IMR-90 (cell line): ENCODE results near the gene SCN8A. TPM values are rescaled to one million over a fixed set of nuclear protein-coding genes. Genes with fewer than 3 reads are reported as not detected.

Experiments used
- ATAC-seq: fragments of 200-7000 bp; cut with Tn5 transposase; 2 replicates; pipeline ENCODE4 v1.9.1; 2020; ENCODE audit warnings: low read depth, mild to moderate bottlenecking, moderate library complexity
- BruUV-seq: library from RNA; stranded (reverse); fragments of 400-500 nt; replicated peaks from 2 replicates; lab custom pipeline; 2021; lab: Mats Ljungman, UMichigan
- CTCF ChIA-PET: fragments of 300-600 bp; formaldehyde crosslinking; extraction: SDS; loops from one replicate; lab custom pipeline; 2021; ENCODE audit warnings: antibody characterized with exemption; lab: Yijun Ruan, JAX
- POLR2A ChIA-PET: fragments of 300-600 bp; sonication (Branson Sonifier 250); formaldehyde crosslinking; loops from one replicate; lab custom pipeline; 2022; ENCODE audit warnings: antibody characterized with exemption; ENCODE audit not compliant: unreplicated experiment; lab: Charles Lee
- DNase-seq: peaks from one replicate; pipeline ENCODE4 v3.0.0; 2013
- H2AFZ ChIP-seq: replicated peaks from 2 replicates; pipeline ENCODE3; 2013; ENCODE audit warnings: low read length, mild to moderate bottlenecking; ENCODE audit not compliant: poor library complexity
- H2AK5ac ChIP-seq: 2 replicates; pipeline ENCODE4 v1.6.1; 2013; ENCODE audit warnings: low read depth, low read length, inconsistent platforms
- H2AK9ac ChIP-seq: replicated peaks from 2 replicates; pipeline ENCODE3; 2013; ENCODE audit warnings: mild to moderate bottlenecking, low read depth, low read length, moderate library complexity; ENCODE audit not compliant: poor library complexity
- H2BK120ac ChIP-seq: 2 replicates; pipeline ENCODE4 v1.6.1; 2013; ENCODE audit warnings: low read depth, low read length, inconsistent platforms
- H2BK15ac ChIP-seq: 3 replicates; pipeline ENCODE4 v1.6.1; 2013; ENCODE audit warnings: low read depth, low read length, inconsistent platforms
- H2BK20ac ChIP-seq: 2 replicates; pipeline ENCODE4 v1.6.1; 2013; ENCODE audit warnings: low read depth, mild to moderate bottlenecking, inconsistent platforms, low read length, moderate library complexity
- H2BK5ac ChIP-seq: 2 replicates; pipeline ENCODE4 v1.6.1; 2013; ENCODE audit warnings: mild to moderate bottlenecking, low read depth, low read length, inconsistent platforms; ENCODE audit not compliant: poor library complexity, severe bottlenecking
- H3K14ac ChIP-seq: replicated peaks from 2 replicates; pipeline ENCODE4 v1.6.1; 2013; ENCODE audit warnings: low read depth, low read length, inconsistent platforms
- H3K18ac ChIP-seq: 2 replicates; pipeline ENCODE4 v1.6.1; 2013; ENCODE audit warnings: low read depth, low read length, control low read depth
- H3K23ac ChIP-seq: 2 replicates; pipeline ENCODE4 v1.6.1; 2013; ENCODE audit warnings: low read depth, low read length, inconsistent platforms
- H3K27ac ChIP-seq: 2 replicates; pipeline ENCODE4 v1.5.1; 2013; ENCODE audit warnings: mild to moderate bottlenecking, control low read depth, low read length; ENCODE audit not compliant: insufficient read depth
- H3K27me3 ChIP-seq: 2 replicates; pipeline ENCODE4 v1.6.1; 2013; ENCODE audit warnings: low read length; ENCODE audit not compliant: control insufficient read depth, insufficient read depth
- H3K36me3 ChIP-seq: 2 replicates; pipeline ENCODE4 v1.6.1; 2013; ENCODE audit warnings: low read length, mixed read lengths; ENCODE audit not compliant: control insufficient read depth, insufficient read depth
- H3K4ac ChIP-seq: 2 replicates; pipeline ENCODE4 v1.6.1; 2013; ENCODE audit warnings: low read depth, low read length, inconsistent platforms
- H3K4me1 ChIP-seq: 2 replicates; pipeline ENCODE4 v1.6.1; 2013; ENCODE audit warnings: low read length, mixed read lengths; ENCODE audit not compliant: control insufficient read depth, insufficient read depth
- H3K4me2 ChIP-seq: 2 replicates; pipeline ENCODE4 v1.6.1; 2013; ENCODE audit warnings: low read depth, mild to moderate bottlenecking, control low read depth, low read length, moderate library complexity
- H3K4me3 ChIP-seq: 2 replicates; pipeline ENCODE4 v1.5.1; 2013; ENCODE audit warnings: low read depth, mild to moderate bottlenecking, control low read depth, low read length, moderate library complexity; ENCODE audit not compliant: insufficient read depth
- H3K56ac ChIP-seq: 2 replicates; pipeline ENCODE4 v1.6.1; 2013; ENCODE audit warnings: low read length, inconsistent platforms; ENCODE audit not compliant: insufficient read depth; ENCODE audit errors: extremely low read depth
- H3K79me1 ChIP-seq, 2 experiments: 2 replicates each; pipeline ENCODE4 v1.6.1; 2013; ENCODE audit warnings: low read length in 2 of 2, inconsistent platforms in 1 of 2, low read depth in 1 of 2
- H3K9ac ChIP-seq: 2 replicates; pipeline ENCODE4 v1.6.1; 2013; ENCODE audit warnings: low read depth, low read length, control low read depth
- H3K9me1 ChIP-seq: 2 replicates; pipeline ENCODE4 v1.6.1; 2013; ENCODE audit warnings: low read length, inconsistent platforms; ENCODE audit not compliant: insufficient read depth
- H3K9me3 ChIP-seq: 2 replicates; pipeline ENCODE4 v1.6.1; 2013; ENCODE audit warnings: low read length; ENCODE audit not compliant: control insufficient read depth, insufficient read depth
- H4K20me1 ChIP-seq: 2 replicates; pipeline ENCODE4 v1.6.1; 2013; ENCODE audit warnings: low read length, inconsistent platforms; ENCODE audit not compliant: insufficient read depth
- H4K5ac ChIP-seq: 2 replicates; pipeline ENCODE4 v1.6.1; 2013; ENCODE audit warnings: mild to moderate bottlenecking, low read depth, low read length, control low read depth
- H4K8ac ChIP-seq, 2 experiments: 2 replicates each; pipeline ENCODE4 v1.6.1; 2013; ENCODE audit warnings: low read depth in 2 of 2, low read length in 2 of 2, control low read depth in 1 of 2, inconsistent platforms in 1 of 2
- H4K91ac ChIP-seq: 2 replicates; pipeline ENCODE4 v1.6.1; 2013; ENCODE audit warnings: low read depth, low read length, inconsistent platforms; ENCODE audit not compliant: insufficient read depth
- MAFK ChIP-seq: IDR thresholded peaks from 2 replicates; pipeline ENCODE4 v1.6.1; 2012; ENCODE audit warnings: low read depth, low read length, improper control_type of control experiment
- MAZ ChIP-seq: IDR thresholded peaks from 2 replicates; pipeline ENCODE4 v1.6.1; 2012; ENCODE audit warnings: low read depth, mild to moderate bottlenecking, low read length, improper control_type of control experiment, moderate library complexity, borderline replicate concordance
- POLR2A ChIP-seq: IDR thresholded peaks from 2 replicates; pipeline ENCODE4 v1.6.1; 2012; ENCODE audit warnings: mild to moderate bottlenecking, low read depth, low read length
- RCOR1 ChIP-seq: IDR thresholded peaks from 2 replicates; pipeline ENCODE4 v1.6.1; 2012; ENCODE audit warnings: mild to moderate bottlenecking, low read length, improper control_type of control experiment; ENCODE audit not compliant: insufficient replicate concordance
- RFX5 ChIP-seq: IDR thresholded peaks from 2 replicates; pipeline ENCODE4 v1.8.0; 2012; ENCODE audit warnings: low read depth, mild to moderate bottlenecking, low read length, moderate library complexity
- WGBS, 2 experiments: methylation state at CpG; one replicate each; pipeline versions ENCODE4 v1.1.5 to v1.1.7; 2013; ENCODE audit warnings: missing lambda C conversion rate in 2 of 2; ENCODE audit not compliant: insufficient read length in 1 of 2; ENCODE audit errors: extremely low coverage in 2 of 2; 5-methylcytosine and 5-hydroxymethylcytosine counted together
- dilution Hi-C: fragments of 300-500 bp; cut with HindIII; formaldehyde crosslinking; loops from one replicate; pipeline ENCODE4 v1.14.3; 2018; ENCODE audit warnings: low sequenced_read_pairs; ENCODE audit not compliant: unreplicated experiment
- in situ Hi-C: fragments of 300-500 bp; cut with MboI; formaldehyde crosslinking; loops from 3 replicates; pipeline ENCODE4 v1.14.3; 2019; ENCODE audit warnings: low sequenced_read_pairs, inconsistent platforms, mixed read lengths
- intact Hi-C: fragments of 100-400 bp; cut with micrococcal nuclease; formaldehyde crosslinking; loops from 2 replicates; pipeline ENCODE4 v1.10.0; 2022
- polyA plus RNA-seq, 3 experiments: library from polyadenylated mRNA; depleted of rRNA; stranded (reverse); fragments of >200 nt; gene quantifications; 2 replicates each; pipeline ENCODE4 v1.2.3, GENCODE V29; 2012; ENCODE audit warnings: low replicate concordance in 1 of 3
- total RNA-seq: library from RNA; depleted of rRNA; stranded (reverse); fragments of >200 nt; gene quantifications from 2 replicates; pipeline ENCODE4 v1.2.3, GENCODE V29; 2012
- TF ChIP-seq, protein P1 (sequence below): fragments of 150-350 bp; IDR thresholded peaks from 2 replicates; pipeline ENCODE4 v1.6.1; 2016; ENCODE audit warnings: low read depth, mild to moderate bottlenecking, low read length, moderate library complexity, borderline replicate concordance

The SCN8A gene
- total and polyA plus RNA-seq, 2 of the 4 experiments (the other 2 are of a cell fraction) = 6.9 to 19.7 TPM

DNA sequence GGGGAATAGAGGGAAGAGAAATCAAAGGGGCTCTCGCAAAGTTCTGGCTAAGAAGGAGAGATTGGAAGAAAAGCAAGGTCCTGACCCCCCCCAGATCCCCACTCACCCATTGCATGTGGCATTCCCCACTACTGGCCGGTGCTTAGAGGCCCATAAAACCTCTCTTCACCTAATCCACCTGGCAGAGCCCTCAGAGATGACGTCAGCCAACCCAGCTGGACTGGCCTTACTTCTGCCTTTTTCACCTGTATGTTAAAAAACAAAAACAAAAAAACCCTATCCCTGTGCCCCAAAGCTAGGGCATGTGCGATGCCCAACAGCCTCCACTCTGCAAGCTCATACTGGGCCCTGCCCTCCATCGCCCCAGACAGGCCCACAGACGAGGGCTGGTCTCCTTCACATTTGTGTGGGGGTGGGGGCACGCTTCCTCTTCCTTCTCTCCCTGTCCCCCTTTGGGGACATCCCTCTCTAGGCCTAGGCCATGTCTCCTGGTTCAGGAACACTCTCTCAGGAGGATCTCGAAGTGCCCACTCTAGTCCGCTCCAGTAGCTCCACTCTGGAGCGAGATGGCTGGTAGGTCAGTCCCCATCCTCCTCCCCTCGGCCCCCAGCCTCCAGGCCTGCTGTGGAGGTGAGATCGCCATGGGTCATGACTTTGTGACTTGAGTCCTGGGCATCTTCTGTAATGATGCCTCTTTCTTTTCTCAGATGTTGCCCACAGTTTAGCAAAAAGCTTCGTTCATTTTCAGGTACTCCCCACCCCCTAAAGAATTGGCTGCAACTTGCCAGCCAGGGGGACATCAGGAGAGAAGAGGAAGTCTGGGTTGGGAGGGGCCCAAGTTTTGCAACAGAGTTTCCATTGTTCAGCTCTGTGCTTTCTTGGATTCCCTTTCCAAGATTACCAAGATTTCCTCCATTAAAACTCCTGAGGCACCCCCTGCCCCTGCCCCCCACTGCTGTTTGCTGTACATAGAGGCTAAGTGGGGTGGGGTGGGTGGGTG is 220.5 kb downstream of the SCN8A start:
- no peak overlapping the region for H3K9ac ChIP-seq
- H3K23ac ChIP-seq = no peak overlapping the region
- no peak overlapping the region for H2BK120ac ChIP-seq
- intact Hi-C loops = loop anchor here (5.0 kb wide), 1 partner anchor 219 kb away; the partner anchor contains the start of gene SCN8A
- H2BK20ac ChIP-seq = no peak overlapping the region
- peaks cover 4% of the 10 kb centered on the region; the same call in 1 of the 2 replicates for H3K9me1 ChIP-seq
- DNase-seq = no peak
- no peak for TF ChIP-seq POLR2A
- TF ChIP-seq, protein P1, sequence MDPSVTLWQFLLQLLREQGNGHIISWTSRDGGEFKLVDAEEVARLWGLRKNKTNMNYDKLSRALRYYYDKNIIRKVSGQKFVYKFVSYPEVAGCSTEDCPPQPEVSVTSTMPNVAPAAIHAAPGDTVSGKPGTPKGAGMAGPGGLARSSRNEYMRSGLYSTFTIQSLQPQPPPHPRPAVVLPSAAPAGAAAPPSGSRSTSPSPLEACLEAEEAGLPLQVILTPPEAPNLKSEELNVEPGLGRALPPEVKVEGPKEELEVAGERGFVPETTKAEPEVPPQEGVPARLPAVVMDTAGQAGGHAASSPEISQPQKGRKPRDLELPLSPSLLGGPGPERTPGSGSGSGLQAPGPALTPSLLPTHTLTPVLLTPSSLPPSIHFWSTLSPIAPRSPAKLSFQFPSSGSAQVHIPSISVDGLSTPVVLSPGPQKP = no peak
- TF ChIP-seq MAZ = no peak
- no peak for TF ChIP-seq RCOR1
- no peak for TF ChIP-seq RFX5
- TF ChIP-seq MAFK = no peak
- no peak overlapping the region for H2AK5ac ChIP-seq
- peaks cover 8% of the 10 kb centered on the region for H3K36me3 ChIP-seq
- no peaks in the 10 kb centered on the region for H3K9me3 ChIP-seq
- H4K8ac ChIP-seq = no peak overlapping the region
- H3K27me3 ChIP-seq = no peaks in the 10 kb centered on the region
- H2AK9ac ChIP-seq = no peak overlapping the region
- ATAC-seq = no peak
- H2AFZ ChIP-seq = no peak overlapping the region
- no peak overlapping the region for H3K56ac ChIP-seq
- H2BK15ac ChIP-seq = no peak overlapping the region
- ChIA-PET CTCF (interaction anchor here (0.6 kb wide), 1 partner anchor 44 kb away, joined by 3 read pairs; no protein-coding TSS in a partner anchor), POLR2A (no interaction called here)
- dilution Hi-C loops = no loop called here
- no peaks in the 10 kb centered on the region for H3K79me1 ChIP-seq
- in situ Hi-C loops = no loop called here
- no TSS peak for BruUV-seq
- no peak overlapping the region for H3K4me3 ChIP-seq
- no peak overlapping the region for H4K91ac ChIP-seq
- H2BK5ac ChIP-seq = no peak overlapping the region
- 0 out of 2 replicates have a peak, but pooled peaks cover 1% of the 10 kb centered on the region for H3K4me1 ChIP-seq
- H3K14ac ChIP-seq = no peak overlapping the region
- no peak overlapping the region for H4K5ac ChIP-seq
- H3K4me2 ChIP-seq = no peak overlapping the region
- 50% methylated on average over 1 of the region's 13 CpGs; no CpG with 5 or more reads in 1 of the 2 experiments for WGBS, 2 experiments
- H3K27ac ChIP-seq = no peak overlapping the region
- H3K18ac ChIP-seq = no peak overlapping the region
- no peaks in the 10 kb centered on the region; the same call in 1 of the 2 replicates for H4K20me1 ChIP-seq
- no peak overlapping the region for H3K4ac ChIP-seq
